ENCODE measurements around the gene CLEC2L. TPM values are rescaled to one million over a fixed set of nuclear protein-coding genes. Genes with fewer than 3 reads are reported as not detected.

The CLEC2L gene
- total RNA-seq, 4 donors from 2014 or later = 17.3 TPM; not detected in 3

DNA sequence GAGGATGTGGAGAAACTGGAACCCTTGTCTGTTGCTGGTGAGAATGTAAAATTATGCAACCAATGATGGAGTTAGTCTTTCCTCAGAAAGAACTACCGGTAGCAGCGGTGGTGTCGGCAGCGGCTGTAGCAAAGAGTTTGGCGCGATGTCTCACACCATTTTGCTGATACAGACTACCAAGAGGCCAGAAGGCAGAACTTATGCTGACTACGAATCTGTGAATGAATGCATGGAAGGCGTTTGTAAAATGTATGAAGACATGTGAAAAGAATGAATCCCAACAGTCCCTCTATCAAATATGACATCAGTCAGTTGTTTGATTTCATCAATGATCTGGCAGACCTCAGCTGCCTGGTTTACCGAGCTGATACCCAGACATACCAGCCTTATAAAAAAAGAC, 10.6 kb downstream of the CLEC2L start:
- DNase-seq = no peak
- Histone ChIP-seq H3K36me3 (no peaks in the 10 kb centered on the region), H3K9me3 (no peaks in the 10 kb centered on the region), H3K4me3 (no peak overlapping the region), H3K27ac (no peak overlapping the region), H3K27me3 (no peaks in the 10 kb centered on the region), H3K4me1 (no peaks in the 10 kb centered on the region)
- in situ Hi-C loops (cut with MboI; ENCODE audit: low pct_ligation_motif_present in 1 of 4, low pct_unique_long_range_greater_than_20kb in 1 of 4, low sequenced_read_pairs in 3 of 4) = no loop called here
- 53 to 88% methylated on average over 3 to 9 of the region's 9 CpGs for WGBS, 2 donors (ENCODE audit: low coverage in 1 of 2)
- intact Hi-C loops (cut with DNase I; ENCODE audit: low total_unique reads) = no loop called here
- TF ChIP-seq, protein P1, sequence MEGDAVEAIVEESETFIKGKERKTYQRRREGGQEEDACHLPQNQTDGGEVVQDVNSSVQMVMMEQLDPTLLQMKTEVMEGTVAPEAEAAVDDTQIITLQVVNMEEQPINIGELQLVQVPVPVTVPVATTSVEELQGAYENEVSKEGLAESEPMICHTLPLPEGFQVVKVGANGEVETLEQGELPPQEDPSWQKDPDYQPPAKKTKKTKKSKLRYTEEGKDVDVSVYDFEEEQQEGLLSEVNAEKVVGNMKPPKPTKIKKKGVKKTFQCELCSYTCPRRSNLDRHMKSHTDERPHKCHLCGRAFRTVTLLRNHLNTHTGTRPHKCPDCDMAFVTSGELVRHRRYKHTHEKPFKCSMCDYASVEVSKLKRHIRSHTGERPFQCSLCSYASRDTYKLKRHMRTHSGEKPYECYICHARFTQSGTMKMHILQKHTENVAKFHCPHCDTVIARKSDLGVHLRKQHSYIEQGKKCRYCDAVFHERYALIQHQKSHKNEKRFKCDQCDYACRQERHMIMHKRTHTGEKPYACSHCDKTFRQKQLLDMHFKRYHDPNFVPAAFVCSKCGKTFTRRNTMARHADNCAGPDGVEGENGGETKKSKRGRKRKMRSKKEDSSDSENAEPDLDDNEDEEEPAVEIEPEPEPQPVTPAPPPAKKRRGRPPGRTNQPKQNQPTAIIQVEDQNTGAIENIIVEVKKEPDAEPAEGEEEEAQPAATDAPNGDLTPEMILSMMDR (IDR thresholded peaks at IDR 0.05) = no peak
- TF ChIP-seq POLR2A (IDR thresholded peaks at IDR 0.05) = no peak
- TF ChIP-seq EP300 (IDR thresholded peaks at IDR 0.05; ENCODE audit: low read depth) = no peak
- no peak for TF ChIP-seq POLR2AphosphoS5 (IDR thresholded peaks at IDR 0.05)

DNA sequence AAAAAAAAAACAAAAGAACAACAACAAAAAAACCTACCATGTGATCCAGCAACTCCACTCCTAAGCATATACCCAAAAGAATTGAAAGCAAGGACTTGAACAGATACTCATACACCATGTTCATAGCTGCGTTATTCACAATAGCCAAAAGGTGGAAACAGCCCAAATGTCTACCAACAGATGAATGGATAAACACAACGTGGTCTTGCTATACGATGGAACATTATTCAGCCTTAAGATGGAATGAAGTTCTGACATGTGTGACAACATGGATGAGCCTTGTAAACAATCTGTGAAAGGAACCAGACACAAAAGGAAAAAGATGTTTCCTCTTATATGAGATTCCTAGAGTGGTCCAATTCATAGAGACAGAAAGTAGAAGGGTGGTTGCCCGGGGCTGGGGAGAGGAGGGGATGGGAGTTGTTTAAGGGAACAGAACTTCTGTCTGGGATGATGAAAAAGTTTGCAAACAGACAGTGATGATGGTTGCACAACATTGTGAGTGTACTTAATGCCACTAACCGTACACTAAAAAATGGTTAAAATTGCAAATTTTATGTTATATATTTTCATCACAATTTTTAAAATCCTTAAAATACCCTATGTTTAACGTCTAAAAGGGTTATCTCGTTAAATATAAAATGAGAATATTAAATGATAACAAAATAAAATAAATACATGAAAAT, 11.6 kb downstream of the CLEC2L start:
- Histone ChIP-seq H3K4me3 (no peak overlapping the region), H3K36me3 (no peaks in the 10 kb centered on the region), H3K4me1 (no peaks in the 10 kb centered on the region), H3K27me3 (no peaks in the 10 kb centered on the region), H3K9me3 (no peaks in the 10 kb centered on the region), H3K27ac (no peak overlapping the region)
- no peak for DNase-seq
- in situ Hi-C loops (cut with MboI; ENCODE audit: low pct_ligation_motif_present in 1 of 4, low pct_unique_long_range_greater_than_20kb in 1 of 4, low sequenced_read_pairs in 3 of 4) = no loop called here
- TF ChIP-seq, protein P1 (IDR thresholded peaks at IDR 0.05) = no peak
- TF ChIP-seq EP300 (IDR thresholded peaks at IDR 0.05; ENCODE audit: low read depth) (no peak), POLR2AphosphoS5 (IDR thresholded peaks at IDR 0.05) (no peak), POLR2A (IDR thresholded peaks at IDR 0.05) (no peak)
- WGBS, 2 donors (ENCODE audit: low coverage in 1 of 2) = 52 to 72% methylated on average over 7 of the region's 7 CpGs
- intact Hi-C loops (cut with DNase I; ENCODE audit: low total_unique reads) = no loop called here

DNA sequence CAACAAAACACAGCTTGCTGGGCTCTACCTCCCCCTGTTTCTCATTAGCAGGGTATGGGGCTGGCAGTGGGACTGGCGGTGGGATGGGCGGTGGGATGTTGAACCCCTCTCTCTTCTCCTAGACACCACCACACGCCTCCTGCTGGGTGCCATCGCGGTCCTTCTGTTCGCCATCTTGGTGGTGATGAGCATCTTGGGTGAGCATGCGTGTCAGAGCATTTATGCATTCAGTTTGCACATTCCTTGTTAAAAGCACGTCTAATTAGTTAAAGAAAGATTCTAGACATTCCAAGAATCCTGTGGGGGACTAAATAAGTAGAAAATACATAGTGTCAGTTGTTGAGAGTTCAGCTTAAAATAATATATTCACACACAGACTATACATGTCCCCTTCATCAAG, 12.7 kb downstream of the CLEC2L start:
- no peak overlapping the region for H3K4me3 ChIP-seq
- intact Hi-C loops (cut with DNase I; ENCODE audit: low total_unique reads) (no loop called here), in situ Hi-C loops (cut with MboI; ENCODE audit: low pct_ligation_motif_present in 1 of 4, low pct_unique_long_range_greater_than_20kb in 1 of 4, low sequenced_read_pairs in 3 of 4) (no loop called here)
- no peak overlapping the region for H3K27ac ChIP-seq
- TF ChIP-seq, protein P1 (IDR thresholded peaks at IDR 0.05) = no peak
- TF ChIP-seq POLR2AphosphoS5 (IDR thresholded peaks at IDR 0.05) = no peak
- no peak for TF ChIP-seq POLR2A (IDR thresholded peaks at IDR 0.05)
- no peak for TF ChIP-seq EP300 (IDR thresholded peaks at IDR 0.05; ENCODE audit: low read depth)
- no peaks in the 10 kb centered on the region for H3K36me3 ChIP-seq
- H3K4me1 ChIP-seq = no peaks in the 10 kb centered on the region
- no peak for DNase-seq
- no peaks in the 10 kb centered on the region for H3K9me3 ChIP-seq
- WGBS, 2 donors (ENCODE audit: low coverage in 1 of 2) = 93 to 100% methylated on average over 1 to 8 of the region's 8 CpGs
- no peaks in the 10 kb centered on the region for H3K27me3 ChIP-seq

DNA sequence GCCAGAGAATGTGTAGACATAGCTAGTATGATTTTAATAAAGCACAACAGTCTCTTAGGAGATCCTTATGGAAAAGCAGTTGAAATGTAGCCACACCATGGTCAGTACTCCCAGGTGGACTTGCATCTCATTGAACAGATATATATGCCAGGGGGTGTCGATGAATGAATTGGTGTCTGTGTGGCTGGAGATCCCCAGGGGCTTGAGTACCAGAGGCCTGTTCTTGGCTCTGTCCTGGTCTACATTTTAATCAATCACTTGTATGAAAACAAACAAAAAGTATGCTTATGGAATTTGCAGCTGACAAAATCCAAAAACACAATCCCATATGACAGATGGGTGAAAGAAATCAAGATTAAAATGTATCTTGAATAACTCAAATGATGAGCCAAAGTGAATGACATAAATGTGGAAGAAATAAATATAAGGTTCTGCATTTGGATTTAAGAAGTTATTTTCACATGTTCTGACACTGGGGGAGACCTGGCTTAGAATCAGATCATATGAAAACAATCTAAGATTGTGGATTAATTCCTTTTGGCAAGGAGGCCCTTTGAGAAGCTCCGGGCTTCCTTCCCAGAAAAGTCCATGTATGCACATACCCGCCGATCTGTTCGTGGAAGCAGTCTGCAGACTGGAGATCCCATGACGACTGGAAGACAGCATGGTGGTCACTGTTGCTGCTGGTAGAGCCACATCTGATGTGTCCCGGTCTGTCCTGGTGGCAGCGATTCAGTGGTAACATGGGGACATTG, 15.6 kb downstream of the CLEC2L start:
- H3K27me3 ChIP-seq = no peaks in the 10 kb centered on the region
- in situ Hi-C loops (cut with MboI; ENCODE audit: low pct_ligation_motif_present in 1 of 4, low pct_unique_long_range_greater_than_20kb in 1 of 4, low sequenced_read_pairs in 3 of 4) = no loop called here
- TF ChIP-seq EP300 (IDR thresholded peaks at IDR 0.05; ENCODE audit: low read depth) = no peak

More for the DNA sequence above, 15.6 kb downstream of the CLEC2L start:
- no peak for DNase-seq
- no peaks in the 10 kb centered on the region for H3K4me1 ChIP-seq
- H3K4me3 ChIP-seq = no peak overlapping the region
- H3K27ac ChIP-seq = no peak overlapping the region
- 77% methylated on average over 8 of the region's 8 CpGs; no CpG with 5 or more reads in 1 of the 2 donors for WGBS, 2 donors (ENCODE audit: low coverage in 1 of 2)
- intact Hi-C loops (cut with DNase I; ENCODE audit: low total_unique reads) = no loop called here
- H3K9me3 ChIP-seq = no peaks in the 10 kb centered on the region
- no peaks in the 10 kb centered on the region for H3K36me3 ChIP-seq

Measured in transverse colon (tissue), 4 donors.